ENCODE measurements around the gene NCKIPSD.

NCKIPSD gene

DNA sequence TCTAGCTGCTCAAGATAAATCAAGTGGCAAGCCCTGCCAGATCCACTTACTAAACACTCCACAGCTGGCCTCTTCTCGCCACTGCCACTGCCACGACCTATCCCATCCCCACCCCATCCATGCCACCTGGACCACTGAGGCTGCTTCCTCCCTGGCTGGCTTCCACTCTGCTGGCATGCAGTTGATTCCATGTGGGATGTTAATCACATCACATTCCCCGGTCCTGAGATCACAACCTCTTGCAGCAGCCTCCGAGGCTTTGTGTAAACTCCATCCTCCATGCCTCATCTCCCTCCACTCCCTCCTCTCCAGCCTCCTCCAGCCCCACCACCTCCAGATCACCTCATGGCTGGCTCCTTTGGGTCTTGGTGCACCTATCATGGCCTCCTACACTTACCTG lies 7.7 kb downstream of the NCKIPSD start:
- no peak for DNase-seq

DNA sequence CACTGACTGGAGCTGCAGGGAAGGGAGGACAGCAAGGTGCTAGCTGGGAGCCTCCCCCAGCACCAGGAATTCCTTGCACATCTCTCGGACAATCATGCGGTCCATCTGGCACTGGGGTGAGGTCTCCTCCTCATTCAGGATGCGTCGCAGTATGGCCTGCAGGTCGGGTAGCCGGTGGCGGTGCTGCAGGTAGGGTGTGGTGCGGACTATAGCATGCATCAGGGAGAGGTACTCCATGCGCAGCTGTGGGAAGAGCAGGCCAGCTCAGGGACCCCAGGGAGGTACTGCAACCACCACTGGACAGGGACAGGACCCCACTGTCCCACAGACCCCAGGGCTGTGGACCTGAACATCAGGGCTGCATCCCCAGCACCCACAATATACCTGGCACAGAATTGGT lies 11.2 kb downstream of the NCKIPSD start:
- DNase-seq = no peak

DNA sequence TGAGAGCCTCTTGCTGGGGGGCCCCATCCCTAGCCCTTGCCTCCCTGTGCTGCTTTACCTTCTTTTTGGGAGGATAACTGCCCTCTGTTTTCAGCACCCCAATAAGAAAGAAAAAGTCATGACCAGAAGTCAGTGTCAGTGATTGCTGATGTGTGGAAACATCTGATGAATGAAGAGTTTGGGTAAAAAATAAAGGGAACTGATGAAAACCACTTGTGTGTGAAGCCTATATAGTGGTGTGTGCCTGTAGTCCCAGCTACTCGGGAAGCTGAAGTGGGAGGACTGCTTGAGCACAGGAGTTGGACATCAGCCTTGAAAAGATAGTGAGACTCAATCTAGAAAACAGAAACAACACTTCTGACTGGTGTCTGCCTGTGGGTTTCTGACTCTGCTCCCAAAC lies 13.2 kb downstream of the NCKIPSD start:
- DNase-seq = no peak

GRCh38 chr3:48664929-48665328 lies 20.8 kb downstream of the NCKIPSD start:
- no peak for DNase-seq

GRCh38 chr3:48664313-48664644 lies 21.4 kb downstream of the NCKIPSD start:
- no peak for DNase-seq

DNA sequence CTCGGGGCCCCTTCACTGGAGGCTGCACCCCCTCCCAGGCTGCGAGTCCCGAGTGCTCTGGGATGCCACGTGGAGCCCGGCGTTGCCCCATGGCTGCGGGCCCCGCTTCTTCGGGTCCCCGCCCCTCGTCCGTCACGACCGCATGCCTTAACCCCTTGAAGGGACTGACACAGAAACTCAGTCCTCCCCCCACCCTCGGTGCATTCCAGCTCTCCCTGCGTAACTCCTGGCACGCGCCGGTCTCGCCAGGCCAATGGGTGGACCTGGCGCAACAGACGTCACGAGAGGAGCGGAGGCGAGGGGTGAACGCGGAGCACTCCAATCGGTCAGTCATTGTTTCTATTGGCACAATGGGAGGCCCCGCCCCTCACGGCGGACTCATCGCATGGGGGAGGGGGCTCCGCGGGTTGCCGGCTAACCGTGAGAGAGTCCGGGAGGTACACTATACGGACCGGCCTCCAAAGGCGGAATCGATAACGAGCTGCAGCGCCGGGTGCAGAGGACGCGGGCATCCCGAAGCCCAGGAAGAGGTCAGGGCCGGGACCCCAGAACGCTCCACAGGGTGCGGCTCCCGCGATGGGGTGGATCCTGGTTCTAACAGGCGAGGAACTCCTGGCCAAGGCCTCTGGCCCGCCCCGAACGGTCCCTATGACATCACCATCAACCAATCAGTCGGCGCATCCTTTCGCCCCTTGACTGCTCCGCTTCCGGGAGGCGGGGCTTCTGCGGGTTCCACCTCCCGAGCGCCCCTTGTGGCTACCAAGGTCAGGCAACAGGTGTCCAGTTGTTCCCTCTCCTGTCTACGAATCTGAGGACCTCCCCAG lies 22.0 kb downstream of the NCKIPSD start:
- DNase-seq = peak; percentile 78

DNA sequence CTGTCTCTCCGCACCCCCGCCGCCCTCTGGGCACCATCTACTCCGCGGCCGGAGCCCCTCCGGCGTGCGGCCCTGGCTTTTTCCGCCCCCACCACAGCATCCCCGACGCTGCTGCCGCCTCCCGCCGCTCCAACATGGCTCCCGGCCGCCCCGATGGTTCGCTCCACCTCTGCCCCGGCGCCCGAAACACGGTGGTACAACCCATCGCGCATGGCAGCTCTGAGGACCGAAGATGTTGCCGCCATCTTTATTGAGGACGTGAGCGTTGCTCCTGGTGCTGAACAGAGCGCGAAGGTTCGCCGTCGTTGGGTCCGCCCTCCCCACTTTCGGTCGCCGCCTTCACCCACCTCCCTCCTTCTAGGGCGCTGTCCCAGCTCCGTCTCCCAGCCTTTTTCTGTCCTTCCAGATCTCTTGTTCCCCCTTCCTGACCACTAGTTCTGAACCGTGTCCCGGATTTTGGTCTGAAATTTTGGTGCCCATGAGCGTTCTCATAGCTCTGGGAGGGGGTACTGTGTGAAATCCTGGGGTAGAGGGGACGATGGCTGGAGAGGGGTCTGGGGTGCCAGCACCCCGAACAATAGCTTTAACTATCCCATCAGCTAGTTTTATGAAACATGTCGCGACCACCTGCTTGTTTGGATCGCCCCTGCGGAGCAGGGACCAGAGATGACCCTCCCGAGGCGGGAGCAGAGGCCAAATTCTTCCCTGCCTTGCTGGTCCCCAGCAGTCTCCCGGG lies 22.8 kb downstream of the NCKIPSD start, which contains the start of gene CELSR3:
Gene CELSR3 (minus strand): TSS at position 134 of the 736 bp plus-strand sequence. CDS start 252 bp downstream, outside the sequence.
- peak; percentile 55 for DNase-seq

DNA sequence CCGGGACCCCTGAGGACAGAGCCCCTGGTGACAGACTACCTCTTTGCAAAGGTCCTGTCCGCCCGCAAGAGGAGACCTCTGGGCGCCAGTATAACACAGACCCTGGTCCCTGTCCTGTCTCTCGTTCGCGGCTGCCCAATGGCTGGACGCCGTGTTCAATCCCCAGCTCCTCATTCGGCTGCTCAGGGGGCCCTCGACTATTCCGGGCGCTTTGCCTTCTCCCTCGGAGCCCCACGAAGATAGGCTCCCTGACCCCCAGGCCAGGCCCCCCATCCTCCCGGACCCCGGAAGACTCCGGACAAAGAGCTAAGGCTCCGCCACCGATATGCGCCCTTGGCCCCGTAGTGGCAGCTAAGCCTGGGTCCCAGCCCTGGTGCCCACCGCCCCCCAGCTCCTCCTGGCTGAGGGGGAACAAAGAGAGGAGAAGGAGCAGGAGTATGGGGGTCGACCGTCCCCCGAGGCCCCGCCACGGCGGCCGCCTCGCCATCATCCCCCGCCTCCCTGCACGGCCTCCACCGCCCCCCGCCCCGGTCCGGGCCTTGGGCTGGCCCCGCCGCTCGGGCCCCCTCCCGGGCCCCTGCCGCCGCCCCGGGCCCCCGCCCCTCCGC lies 23.5 kb downstream of the NCKIPSD start:
- DNase-seq = no peak

- no peak for DNase-seq
Measured at GRCh38 chr3:48661501-48662144, 24.1 kb downstream of the NCKIPSD start.

- DNase-seq = no peak
Measured at GRCh38 chr3:48660800-48661400, 24.8 kb downstream of the NCKIPSD start.

DNA sequence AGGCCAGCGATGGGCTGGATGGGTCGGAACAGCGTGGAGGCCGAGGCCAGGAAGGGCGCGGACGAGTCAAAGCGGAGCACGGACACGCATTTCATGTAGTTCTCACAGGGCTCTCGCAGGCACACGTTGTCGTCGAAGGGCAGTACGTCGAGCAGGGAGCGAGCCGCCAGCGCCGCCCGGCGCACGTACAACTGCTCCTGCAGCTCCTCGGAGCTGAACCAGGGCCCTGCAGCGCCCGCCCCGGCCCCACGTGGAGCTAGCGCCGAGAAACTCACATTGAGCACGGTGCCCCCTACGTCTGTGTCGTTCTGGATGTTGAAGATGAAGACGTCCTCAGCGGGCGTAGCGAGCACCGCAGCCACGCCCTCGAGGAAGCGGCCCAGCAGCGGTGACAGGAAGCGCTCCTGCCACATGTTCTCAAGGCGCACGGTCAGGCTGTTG lies 28.9 kb downstream of the NCKIPSD start:
- DNase-seq = no peak

- no peak for DNase-seq
Measured at GRCh38 chr3:48656061-48656840, 29.5 kb downstream of the NCKIPSD start.

GRCh38 chr3:48655606-48656005 lies 30.1 kb downstream of the NCKIPSD start:
- DNase-seq = no peak

DNA sequence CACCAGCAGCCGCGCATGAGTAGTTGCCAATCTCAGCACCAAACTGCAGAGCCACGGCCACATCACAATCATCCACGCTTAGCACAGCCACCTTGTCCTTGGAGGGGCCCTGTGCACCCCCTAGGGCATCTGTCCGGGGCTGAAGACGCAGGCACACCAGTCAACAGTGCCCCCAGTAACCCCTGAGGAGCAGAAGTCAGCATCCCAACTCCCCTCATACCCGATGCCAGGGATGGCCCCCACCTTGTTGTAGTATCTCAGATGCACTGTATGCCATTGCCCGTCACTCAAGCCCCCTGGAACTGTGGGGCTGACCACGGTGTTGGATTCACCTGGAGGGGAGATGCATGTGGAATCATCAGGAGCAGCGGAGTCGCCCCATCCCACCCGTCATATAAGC lies 30.7 kb downstream of the NCKIPSD start:
- DNase-seq = no peak

GRCh38 chr3:48652923-48653715 lies 32.6 kb downstream of the NCKIPSD start:
- no peak for DNase-seq

- DNase-seq = no peak
Measured at GRCh38 chr3:48651771-48652170, 33.9 kb downstream of the NCKIPSD start.

DNA sequence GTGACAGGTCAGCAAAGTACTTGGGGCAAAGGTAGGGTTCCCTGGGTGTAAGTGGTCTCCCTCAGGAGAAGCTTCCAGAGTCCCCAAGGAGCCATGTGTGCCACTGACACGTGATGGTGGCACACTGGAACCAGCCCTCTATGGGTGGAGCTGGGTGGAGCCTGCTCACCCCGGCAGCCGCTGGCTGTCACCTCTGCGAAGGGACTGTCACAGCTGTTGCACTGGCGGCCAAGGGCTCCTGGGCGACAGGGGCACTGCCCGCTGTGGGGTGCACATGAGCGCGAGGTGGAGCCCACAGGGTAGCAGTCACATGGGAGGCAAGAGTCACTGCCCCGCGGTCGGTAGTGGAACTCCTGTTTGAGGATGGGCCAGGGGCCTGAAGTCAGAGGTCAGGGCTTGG lies 35.0 kb downstream of the NCKIPSD start:
- DNase-seq = no peak

- no peak for DNase-seq
Measured at GRCh38 chr3:48648188-48648850, 37.4 kb downstream of the NCKIPSD start.

DNA sequence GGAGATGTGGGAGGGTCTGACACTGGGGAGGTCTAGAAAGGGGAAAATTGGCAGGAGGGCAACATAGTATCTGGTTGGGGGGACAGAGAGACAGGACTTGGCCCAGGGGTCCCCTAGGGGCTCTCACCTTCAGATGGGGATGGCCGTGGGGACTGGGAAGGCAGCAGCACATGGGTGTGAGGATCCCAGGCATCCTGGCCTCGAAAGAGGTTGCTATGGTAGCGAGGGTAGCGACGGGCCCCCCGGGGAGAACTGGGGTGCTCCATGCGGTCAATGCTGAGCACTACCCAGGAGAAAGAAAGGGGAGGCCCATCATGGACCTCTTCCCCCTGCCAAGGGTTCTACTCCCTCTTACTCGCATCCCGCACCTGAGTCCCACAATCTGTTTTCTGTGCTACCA lies 38.0 kb downstream of the NCKIPSD start:
- DNase-seq = no peak

DNA sequence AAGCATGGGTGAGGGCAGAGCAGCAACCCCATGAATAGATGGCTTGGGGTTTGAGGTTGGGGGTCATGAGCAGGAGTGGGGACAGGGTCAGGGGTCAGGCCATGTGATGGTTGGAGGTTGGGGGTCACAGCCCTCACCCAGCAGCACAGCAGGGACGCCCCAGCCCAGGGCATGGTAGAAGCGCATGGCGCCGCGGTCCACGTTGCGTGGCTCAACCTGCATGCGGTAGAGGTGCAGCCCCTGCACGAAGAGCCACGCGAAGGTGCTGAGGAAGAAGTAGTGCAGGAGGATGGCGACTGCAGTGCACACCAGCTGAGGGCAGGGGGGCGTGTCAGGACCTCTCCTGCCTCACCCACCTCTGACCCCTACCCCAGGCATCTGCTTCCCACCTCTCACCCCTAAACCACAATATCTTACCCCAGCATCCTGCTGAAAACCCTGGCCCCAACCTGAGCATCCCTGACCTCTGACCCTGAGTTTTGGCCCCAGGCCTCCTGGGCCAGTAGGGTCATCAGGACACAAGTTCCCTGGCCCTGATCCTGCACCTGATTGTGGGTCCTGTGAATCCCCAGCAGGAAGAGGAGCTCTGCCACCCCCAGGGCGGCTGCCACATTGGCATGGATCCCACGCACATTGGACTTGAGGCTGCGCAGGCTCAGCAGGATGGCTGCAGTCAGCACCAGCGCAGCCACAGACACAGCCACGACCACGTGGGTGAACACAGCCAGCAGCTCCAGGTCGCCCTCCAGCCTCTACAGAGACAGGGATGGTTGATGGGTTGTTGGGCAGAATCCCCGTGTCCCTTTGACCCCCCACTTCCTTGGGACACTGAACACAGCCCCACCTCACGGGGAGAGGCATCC lies 40.6 kb downstream of the NCKIPSD start:
- no peak for DNase-seq
